ENCODE results near the gene CCR1. TPM values are rescaled to one million over a fixed set of nuclear protein-coding genes. Genes with fewer than 3 reads are reported as not detected.

Gene CCR1
- total RNA-seq, 4 donors from 2014 or later = 1.0 to 3.0 (median 1.4) TPM

DNA sequence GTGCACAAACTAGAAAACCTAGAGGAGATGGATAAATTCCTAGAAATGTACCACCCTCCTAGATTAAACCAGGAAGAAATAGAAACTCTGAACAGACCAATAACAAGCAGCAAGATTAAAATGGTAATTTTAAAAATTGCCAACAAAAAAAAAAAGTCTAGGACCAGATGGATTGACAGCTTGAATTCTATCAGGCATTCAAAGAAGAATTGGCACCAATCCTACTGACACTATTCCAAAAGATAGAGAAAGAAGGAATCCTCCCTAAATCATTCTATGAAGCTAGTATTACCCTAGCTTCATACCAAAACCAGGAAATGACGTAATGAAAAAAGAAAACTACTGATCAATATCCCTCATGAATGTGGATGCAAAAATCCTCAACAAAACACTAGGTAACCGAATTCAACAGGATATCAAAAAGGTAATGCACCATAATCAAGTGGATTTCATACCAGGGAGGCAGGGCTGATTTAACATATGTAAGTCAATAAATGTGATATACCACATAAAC lies 10.1 kb upstream of the CCR1 start:
- intact Hi-C loops (cut with DNase I; ENCODE audit: low total_unique reads) = no loop called here
- 65 to 83% methylated on average over 2 of the region's 2 CpGs for WGBS, 2 donors
- TF ChIP-seq POLR2A (IDR thresholded peaks at IDR 0.05) = no peak
- TF ChIP-seq, protein P1, sequence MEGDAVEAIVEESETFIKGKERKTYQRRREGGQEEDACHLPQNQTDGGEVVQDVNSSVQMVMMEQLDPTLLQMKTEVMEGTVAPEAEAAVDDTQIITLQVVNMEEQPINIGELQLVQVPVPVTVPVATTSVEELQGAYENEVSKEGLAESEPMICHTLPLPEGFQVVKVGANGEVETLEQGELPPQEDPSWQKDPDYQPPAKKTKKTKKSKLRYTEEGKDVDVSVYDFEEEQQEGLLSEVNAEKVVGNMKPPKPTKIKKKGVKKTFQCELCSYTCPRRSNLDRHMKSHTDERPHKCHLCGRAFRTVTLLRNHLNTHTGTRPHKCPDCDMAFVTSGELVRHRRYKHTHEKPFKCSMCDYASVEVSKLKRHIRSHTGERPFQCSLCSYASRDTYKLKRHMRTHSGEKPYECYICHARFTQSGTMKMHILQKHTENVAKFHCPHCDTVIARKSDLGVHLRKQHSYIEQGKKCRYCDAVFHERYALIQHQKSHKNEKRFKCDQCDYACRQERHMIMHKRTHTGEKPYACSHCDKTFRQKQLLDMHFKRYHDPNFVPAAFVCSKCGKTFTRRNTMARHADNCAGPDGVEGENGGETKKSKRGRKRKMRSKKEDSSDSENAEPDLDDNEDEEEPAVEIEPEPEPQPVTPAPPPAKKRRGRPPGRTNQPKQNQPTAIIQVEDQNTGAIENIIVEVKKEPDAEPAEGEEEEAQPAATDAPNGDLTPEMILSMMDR (IDR thresholded peaks at IDR 0.05) = no peak
- H3K4me3 ChIP-seq (ENCODE audit: low read depth, poor library complexity, severe bottlenecking) = no peak overlapping the region
- no peak for DNase-seq (ENCODE audit: low spot score in 2 of 2)

DNA sequence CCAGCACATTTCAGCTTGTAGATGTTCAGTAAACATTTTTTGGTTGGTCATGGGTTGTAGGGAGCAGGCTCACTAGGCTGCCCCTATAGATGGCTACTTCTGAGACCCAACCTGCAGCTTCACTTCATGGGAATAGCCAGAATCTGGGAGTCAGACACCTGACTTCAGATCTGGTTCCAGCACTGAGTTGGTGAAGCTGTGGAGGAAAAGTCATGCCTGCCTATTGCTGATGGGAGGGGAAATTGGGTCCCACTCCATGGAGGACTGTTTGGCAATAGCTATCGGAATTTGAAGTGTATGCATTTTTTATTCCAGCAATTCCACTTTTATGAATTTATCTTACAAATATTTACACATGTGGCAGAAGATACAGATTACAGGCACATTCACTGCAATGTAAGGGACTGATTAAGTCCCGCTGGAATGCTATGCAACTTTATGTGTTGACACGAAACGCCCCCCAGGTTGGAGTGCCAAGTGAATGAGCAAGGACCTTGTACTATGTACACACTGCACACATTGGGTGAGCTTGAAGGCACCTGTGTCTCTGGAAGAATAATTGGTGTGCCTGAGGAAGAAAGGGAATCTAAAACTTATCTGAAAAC lies 7.8 kb upstream of the CCR1 start:
- 62 to 64% methylated on average over 4 of the region's 4 CpGs for whole genome bisulfite sequencing, 2 donors
- no peak for DNase-seq (ENCODE audit: low spot score in 2 of 2)
- intact Hi-C loops (cut with DNase I; ENCODE audit: low total_unique reads) = no loop called here
- TF ChIP-seq POLR2A (IDR thresholded peaks at IDR 0.05) = no peak
- TF ChIP-seq, protein P1 (IDR thresholded peaks at IDR 0.05) = no peak
- no peak overlapping the region for H3K4me3 ChIP-seq (ENCODE audit: low read depth, poor library complexity, severe bottlenecking)

- 62 to 90% methylated on average over 1 of the region's 1 CpG for WGBS, 2 donors
- TF ChIP-seq, protein P1 (IDR thresholded peaks at IDR 0.05) = no peak
- TF ChIP-seq POLR2A (IDR thresholded peaks at IDR 0.05) = no peak
- DNase-seq (ENCODE audit: low spot score in 2 of 2) = no peak
- intact Hi-C loops (cut with DNase I; ENCODE audit: low total_unique reads) = no loop called here
- H3K4me3 ChIP-seq (ENCODE audit: low read depth, poor library complexity, severe bottlenecking) = no peak overlapping the region
Measured at GRCh38 chr3:46214751-46215352, 6.7 kb upstream of the CCR1 start.

DNA sequence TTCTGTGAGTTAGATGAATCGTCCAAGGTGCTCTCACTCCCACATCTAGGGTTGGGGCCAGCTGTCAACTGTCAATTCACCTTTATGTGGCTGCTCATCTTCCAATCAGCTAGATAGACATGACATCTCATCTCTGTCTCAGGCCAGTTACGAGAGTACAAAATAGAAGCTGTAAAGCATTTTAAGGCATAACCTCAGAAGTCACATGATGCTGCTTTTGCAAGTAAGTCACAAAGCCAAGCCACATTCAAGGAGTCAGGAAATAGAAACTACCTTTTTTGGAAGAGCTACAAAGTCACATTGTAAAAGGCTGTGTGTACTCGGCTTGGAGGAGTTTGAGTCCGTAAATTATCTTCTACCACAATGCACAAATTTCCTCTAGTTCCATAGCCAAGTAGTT lies 5.1 kb upstream of the CCR1 start:
- DNase-seq (ENCODE audit: low spot score in 2 of 2) = no peak
- intact Hi-C loops (cut with DNase I; ENCODE audit: low total_unique reads) = no loop called here
- WGBS, 2 donors = 62 to 77% methylated on average over 4 of the region's 4 CpGs
- no peak overlapping the region for H3K4me3 ChIP-seq (ENCODE audit: low read depth, poor library complexity, severe bottlenecking)
- TF ChIP-seq, protein P1 (IDR thresholded peaks at IDR 0.05) = no peak
- TF ChIP-seq POLR2A (IDR thresholded peaks at IDR 0.05) = no peak

DNA sequence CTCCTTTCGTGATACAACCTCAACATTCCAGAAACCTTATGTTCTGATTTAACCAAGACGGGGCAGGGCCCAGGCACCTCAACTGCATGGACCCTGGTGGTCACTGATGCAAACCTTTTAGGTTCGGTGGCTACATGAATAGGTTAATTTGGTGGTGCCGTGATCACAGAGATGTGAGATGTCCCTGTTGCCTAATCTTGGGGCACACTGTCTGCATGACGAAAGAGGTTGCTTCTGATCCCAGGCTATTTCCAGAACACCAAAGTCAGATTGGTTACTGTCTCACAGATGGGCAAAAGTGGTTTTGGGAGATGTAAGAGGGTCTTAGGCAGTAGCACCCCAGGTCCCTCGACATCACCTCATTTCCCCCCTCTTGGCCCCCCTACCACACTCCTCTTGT lies 4.0 kb upstream of the CCR1 start:
- 72 to 83% methylated on average over 6 of the region's 6 CpGs for WGBS, 2 donors
- no peak for DNase-seq (ENCODE audit: low spot score in 2 of 2)
- intact Hi-C loops (cut with DNase I; ENCODE audit: low total_unique reads) = no loop called here

More for the DNA sequence above, 4.0 kb upstream of the CCR1 start:
- TF ChIP-seq, protein P1 (IDR thresholded peaks at IDR 0.05) = no peak
- no peak for TF ChIP-seq POLR2A (IDR thresholded peaks at IDR 0.05)
- no peak overlapping the region for H3K4me3 ChIP-seq (ENCODE audit: low read depth, poor library complexity, severe bottlenecking)
